ENCODE data around the gene RAB5B.
"Not testable (repeated sequence)": the region's sequence is repeated elsewhere in the genome, so short reads cannot be mapped to it uniquely, and the experiment has no call there.

The RAB5B gene

DNA sequence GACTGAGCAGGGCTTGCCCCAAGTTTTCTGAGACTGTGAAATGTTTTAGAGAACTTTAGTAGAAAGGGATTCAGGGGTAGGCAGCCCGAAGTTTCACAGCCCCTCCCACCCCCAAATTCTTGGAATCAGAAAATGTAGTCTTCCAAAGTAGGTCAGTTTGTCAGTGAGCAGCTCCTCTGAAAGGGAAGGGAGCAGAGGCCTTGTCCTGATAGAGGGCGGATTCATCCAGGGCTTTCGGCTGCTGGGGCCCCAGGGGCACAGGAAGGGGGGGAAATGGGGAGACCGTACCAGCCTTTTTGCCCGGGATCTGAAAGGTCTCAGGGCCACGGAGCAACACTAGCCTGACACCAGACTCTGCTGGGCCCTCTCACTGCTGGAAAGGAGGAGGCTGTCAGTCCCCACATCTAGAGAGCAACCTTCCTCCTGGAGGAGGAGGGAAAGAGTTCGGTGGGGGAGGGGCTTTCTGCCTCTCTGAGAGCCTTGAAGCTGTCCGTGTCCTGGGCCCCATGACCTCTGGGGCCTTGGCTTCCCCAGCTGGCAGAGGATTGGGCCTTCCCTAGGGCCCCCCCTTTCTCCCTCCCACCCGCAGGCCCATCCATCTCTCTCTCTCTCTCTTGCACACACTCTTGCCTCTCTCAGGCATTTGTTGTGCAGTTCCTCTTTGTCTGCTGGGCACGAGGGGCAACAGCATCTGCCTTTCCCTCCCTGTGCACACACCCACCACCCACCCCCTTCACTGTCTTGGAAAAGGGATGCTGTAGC, 46.7 kb downstream of the RAB5B start, which contains the start of gene IKZF4:
Gene IKZF4, plus strand, starts transcription at position 621 of the 762 bp plus-strand sequence. CDS start 451 bp downstream, outside the sequence.
- DNase-seq: no peak

DNA sequence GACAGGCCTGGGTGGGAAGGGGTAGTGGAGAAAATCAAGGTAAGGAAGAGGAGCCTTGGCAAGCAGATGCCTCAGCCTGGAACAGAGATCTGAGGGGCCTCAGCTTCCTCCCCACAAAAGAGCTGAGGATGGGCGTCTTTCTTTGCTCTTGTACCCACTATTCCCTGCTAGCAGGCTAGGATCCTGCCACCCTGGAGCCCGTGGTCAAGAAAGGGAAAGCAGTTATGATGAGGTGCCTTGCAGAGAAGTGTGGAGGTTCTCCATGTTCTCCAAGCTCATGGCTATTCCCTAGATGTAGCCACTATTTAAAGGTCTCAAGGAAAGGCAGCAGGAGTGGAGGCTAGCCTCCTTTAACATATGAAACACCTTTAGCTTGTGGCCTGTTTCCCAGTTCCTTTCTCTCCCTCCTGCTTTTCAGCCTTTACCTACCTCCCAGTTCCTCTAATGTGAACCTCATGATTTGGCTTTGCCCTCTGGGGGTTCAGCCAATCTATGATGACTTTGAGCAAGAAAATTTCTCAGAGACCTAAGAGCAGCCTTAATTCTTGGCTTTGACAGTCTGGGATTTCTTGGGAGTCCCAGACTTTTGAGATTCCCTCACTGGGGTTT, 48.1 kb downstream of the RAB5B start:
- no peak for DNase-seq

DNA sequence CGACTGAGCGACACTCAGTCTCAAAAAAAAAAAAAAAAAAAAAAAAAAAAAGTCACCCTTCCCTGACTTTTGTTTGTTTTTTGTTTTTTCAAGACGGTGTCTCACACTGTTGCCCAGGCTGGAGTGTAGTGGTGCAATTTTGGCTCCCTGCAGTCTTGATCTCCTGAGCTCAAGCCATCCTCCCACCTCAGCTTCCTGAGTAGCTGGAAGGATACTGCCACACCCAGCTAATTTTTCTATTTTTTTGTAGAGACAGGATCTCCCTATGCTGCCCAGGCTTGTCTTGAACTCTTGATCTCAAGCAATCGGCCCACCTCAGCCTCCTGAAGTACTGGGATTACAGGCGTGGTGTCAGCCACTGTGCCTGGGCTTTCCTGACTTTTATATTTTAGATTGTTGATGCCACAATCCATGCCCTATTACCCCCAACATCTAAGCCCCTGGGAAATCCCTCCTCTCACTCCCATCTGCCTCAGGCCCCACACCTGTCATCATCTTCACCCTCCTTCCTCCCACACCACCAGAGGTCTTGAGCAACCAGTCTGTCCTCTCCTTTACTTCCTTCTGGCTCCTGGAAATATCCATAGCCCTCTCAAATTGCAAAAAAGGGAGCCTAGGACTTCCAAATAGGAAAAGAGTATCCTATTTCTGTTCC, 54.8 kb downstream of the RAB5B start:
- no peak for DNase-seq

GRCh38 chr12:56029166-56029519, 55.3 kb downstream of the RAB5B start:
- DNase-seq: no peak

GRCh38 chr12:56029666-56030293, 55.9 kb downstream of the RAB5B start:
- DNase-seq: peak; percentile 53

- DNase-seq: no peak
Measured at GRCh38 chr12:56031987-56032386, 58.1 kb downstream of the RAB5B start.

DNA sequence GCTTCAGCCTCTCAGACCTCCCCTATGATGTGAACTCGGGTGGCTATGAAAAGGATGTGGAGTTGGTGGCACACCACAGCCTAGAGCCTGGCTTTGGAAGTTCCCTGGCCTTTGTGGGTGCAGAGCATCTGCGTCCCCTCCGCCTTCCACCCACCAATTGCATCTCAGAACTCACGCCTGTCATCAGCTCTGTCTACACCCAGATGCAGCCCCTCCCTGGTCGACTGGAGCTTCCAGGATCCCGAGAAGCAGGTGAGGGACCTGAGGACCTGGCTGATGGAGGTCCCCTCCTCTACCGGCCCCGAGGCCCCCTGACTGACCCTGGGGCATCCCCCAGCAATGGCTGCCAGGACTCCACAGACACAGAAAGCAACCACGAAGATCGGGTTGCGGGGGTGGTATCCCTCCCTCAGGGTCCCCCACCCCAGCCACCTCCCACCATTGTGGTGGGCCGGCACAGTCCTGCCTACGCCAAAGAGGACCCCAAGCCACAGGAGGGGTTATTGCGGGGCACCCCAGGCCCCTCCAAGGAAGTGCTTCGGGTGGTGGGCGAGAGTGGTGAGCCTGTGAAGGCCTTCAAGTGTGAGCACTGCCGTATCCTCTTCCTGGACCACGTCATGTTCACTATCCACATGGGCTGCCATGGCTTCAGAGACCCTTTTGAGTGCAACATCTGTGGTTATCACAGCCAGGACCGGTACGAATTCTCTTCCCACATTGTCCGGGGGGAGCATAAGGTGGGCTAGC, 60.9 kb downstream of the RAB5B start:
- DNase-seq: no peak

GRCh38 chr12:56037161-56037560, 63.3 kb downstream of the RAB5B start:
- no peak for DNase-seq

DNA sequence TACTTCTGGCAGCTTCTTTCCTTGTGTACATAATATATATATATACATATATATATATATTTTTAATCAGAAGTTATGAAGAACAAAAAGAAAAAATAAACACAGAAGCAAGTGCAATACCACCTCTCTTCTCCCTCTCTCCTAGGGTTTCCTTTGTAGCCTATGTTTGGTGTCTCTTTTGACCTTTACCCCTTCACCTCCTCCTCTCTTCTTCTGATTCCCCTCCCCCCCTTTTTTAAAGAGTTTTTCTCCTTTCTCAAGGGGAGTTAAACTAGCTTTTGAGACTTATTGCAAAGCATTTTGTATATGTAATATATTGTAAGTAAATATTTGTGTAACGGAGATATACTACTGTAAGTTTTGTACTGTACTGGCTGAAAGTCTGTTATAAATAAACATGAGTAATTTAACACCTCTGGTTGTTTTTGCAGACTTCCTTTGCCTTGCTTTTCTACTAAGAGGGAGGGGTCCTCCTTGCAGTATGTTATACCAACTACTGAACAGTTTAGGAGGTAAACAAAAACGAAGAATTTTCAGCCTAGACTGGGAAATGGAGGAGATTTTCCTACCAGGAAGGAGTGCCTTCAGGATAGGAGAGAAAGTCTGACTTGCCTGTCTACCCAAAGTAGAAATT, 64.3 kb downstream of the RAB5B start:
- DNase-seq: no peak

DNA sequence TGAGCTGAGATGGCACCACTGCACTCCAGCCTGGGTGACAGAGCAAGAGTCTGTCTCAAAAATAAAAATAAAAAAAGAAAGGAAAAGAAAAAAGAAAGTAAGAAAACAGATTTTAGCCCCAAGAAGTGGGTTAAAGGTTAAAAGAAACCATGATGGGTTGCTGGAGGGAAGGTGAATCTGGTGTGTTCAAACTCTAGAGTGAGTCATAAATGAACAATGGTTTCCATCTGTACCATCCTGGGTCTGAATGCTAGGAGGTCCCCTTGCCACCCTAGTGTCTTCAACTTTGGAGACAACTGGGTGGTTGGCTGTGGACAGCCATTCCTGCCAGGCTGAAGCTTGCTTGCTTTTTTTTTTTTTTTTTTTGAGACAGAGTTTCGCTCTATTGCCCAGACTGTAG, 66.3 kb downstream of the RAB5B start:
- no peak for DNase-seq

DNA sequence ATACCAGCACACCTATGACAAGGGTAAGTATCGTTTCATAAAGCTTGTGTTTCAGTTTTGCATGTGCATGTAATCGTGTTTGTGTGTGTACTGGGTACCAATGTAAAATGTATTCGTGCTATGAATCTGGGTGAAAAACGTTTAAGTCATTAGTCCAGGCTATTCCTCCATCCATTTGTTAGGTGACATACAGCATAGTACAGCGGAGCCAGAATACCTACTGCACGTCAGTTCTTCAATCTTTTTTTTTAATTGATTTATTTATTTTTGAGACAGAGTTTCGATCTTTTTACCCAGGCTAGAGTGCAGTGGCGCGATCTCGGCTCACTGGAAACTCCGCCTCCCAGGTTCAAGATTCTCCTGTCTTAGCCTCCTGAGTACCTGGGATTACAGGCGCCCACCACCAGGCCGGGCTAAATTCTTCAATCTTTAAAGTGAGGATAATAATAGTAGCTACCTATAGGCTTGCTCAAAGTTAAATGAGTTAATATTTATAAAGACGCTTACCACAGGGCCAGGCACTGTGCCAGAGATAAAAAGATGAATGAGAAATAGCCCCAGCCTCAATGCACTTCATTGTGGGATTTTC, 67.2 kb downstream of the RAB5B start:
- DNase-seq: no peak

DNA sequence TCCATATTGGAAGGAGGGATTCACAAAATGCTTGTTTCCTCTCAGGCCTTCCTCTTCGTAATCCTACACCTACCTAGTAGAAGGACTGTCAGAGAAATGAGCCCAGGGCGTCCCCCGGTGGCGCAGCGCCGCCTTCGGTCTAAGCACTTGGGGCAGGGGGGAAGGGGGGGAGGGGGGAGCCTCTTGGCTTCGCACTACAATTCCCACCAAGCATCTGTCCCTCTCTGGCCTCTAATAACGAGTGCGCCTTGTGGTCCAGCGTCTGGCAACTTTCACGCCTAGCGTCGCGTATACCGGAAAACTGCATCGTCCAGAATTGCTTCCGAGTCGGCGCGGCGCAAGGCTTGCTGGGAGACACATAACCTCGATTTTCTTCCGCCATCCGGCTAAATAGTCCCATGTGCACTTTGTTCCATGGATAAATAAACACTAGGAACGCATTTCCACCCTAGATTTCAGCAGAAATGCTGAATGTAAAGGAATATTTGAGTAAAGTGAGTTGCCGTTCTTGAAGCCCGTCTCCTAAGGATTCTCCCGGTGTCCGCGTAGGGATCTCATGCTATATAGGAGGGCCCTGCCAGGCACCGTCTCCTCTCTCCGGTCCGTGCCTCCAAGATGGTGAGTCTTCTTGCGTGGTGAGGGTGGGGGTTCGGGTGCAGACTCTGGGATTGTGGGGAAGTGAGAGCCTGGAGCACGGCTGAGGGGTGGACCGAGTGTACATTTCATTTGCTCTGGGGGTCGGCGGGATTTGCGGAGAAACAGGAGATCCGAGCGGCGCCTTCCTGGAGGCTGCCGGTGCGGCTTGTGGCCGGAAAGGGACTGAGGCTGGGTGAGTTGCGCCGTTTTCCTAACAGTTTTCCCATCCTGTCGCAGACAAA, 67.9 kb downstream of the RAB5B start, which contains the start of gene RPS26:
Gene RPS26, plus strand, starts transcription at position 367 of the 878 bp plus-strand sequence. Its CDS starts 249 bp downstream, at position 616.
- DNase-seq: peak; percentile 99

- not testable (repeated sequence) for DNase-seq
Measured at GRCh38 chr12:56042430-56042813, 68.5 kb downstream of the RAB5B start.

DNA sequence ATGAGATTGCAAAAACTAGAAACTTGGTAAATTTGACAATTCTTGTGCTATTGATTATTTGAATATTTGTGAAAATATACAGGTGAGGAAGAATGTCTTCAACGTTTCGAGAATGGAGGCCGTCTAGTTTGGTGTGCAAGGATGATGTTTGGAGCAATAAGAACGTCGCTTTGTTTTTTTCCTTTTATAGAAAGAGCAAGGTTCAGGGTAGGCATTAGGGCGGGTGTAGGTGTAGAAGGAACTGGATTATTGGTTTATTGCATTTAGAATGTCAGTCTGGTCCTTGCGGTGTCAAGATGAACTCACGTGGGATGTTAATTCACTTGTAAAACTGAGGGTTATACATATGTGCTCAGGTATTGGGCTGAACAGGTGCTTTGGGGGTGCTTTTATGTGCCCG, 69.0 kb downstream of the RAB5B start:
- no peak for DNase-seq
